DND-41 (cell line): ENCODE measurements around the gene CCDC51.

Experiments
- ATAC-seq: fragments of 200-7000 bp; cut with Tn5 transposase; 3 replicates; pipeline ENCODE4 v1.9.1; 2021; ENCODE audit warnings: low read depth; ENCODE audit not compliant: insufficient read depth
- DNase-seq: peaks from one replicate; pipeline ENCODE4 v3.0.0-alpha.2; 2020
- H2AFZ ChIP-seq: 2 replicates; pipeline ENCODE4 v1.6.0; 2012; ENCODE audit warnings: low read depth, low read length
- H3K27ac ChIP-seq: 2 replicates; pipeline ENCODE4 v1.5.1; 2012; ENCODE audit warnings: low read length, inconsistent platforms
- H3K27me3 ChIP-seq: fragments of 200-600 bp; sonication (generic); 2 replicates; pipeline ENCODE4 v1.6.0; 2012; ENCODE audit warnings: low read length, mild to moderate bottlenecking, inconsistent platforms; ENCODE audit not compliant: insufficient read depth, poor library complexity
- H3K36me3 ChIP-seq: 2 replicates; pipeline ENCODE4 v1.5.1; 2012; ENCODE audit warnings: low read length, inconsistent platforms; ENCODE audit not compliant: insufficient read depth
- H3K4me1 ChIP-seq: 2 replicates; pipeline ENCODE4 v1.5.1; 2012; ENCODE audit warnings: mild to moderate bottlenecking, low read length; ENCODE audit not compliant: insufficient read depth
- H3K4me2 ChIP-seq: 2 replicates; pipeline ENCODE4 v1.6.0; 2012; ENCODE audit warnings: mild to moderate bottlenecking, moderate library complexity, low read length, inconsistent platforms; ENCODE audit not compliant: insufficient read depth
- H3K4me3 ChIP-seq, 2 experiments: fragments of 200-600 bp in 1 of 2; shearing (Covaris generic) in 1 of 2; 2 replicates each; pipeline ENCODE4 v1.5.1; 2012 to 2016; ENCODE audit warnings: inconsistent platforms in 2 of 2, low read length in 2 of 2, mild to moderate bottlenecking in 2 of 2, low read depth in 1 of 2, moderate library complexity in 1 of 2
- H3K79me2 ChIP-seq: 2 replicates; pipeline ENCODE4 v1.6.0; 2012; ENCODE audit warnings: low read length, inconsistent platforms; ENCODE audit not compliant: insufficient read depth
- H3K9ac ChIP-seq: 2 replicates; pipeline ENCODE4 v1.6.0; 2012; ENCODE audit warnings: low read depth, mild to moderate bottlenecking, inconsistent platforms, low read length, moderate library complexity
- H3K9me3 ChIP-seq: 2 replicates; pipeline ENCODE4 v1.5.1; 2012; ENCODE audit warnings: low read length, moderate library complexity, mild to moderate bottlenecking, inconsistent platforms; ENCODE audit not compliant: insufficient read depth, severe bottlenecking
- H4K20me1 ChIP-seq: 2 replicates; pipeline ENCODE4 v1.6.0; 2012; ENCODE audit warnings: low read length; ENCODE audit not compliant: insufficient read depth
- CTCF ChIP-seq: IDR thresholded peaks from 2 replicates; pipeline ENCODE4 v1.5.1; 2012; ENCODE audit warnings: borderline replicate concordance, low read length, moderate library complexity, mild to moderate bottlenecking; ENCODE audit not compliant: poor library complexity, severe bottlenecking; ENCODE audit errors: extremely low read depth
- EZH2 ChIP-seq: IDR thresholded peaks from 3 replicates; pipeline ENCODE4 v1.6.1; 2012; ENCODE audit warnings: borderline replicate concordance, low read depth, mild to moderate bottlenecking, moderate library complexity, low read length, inconsistent platforms; ENCODE audit not compliant: severe bottlenecking

The CCDC51 gene

DNA sequence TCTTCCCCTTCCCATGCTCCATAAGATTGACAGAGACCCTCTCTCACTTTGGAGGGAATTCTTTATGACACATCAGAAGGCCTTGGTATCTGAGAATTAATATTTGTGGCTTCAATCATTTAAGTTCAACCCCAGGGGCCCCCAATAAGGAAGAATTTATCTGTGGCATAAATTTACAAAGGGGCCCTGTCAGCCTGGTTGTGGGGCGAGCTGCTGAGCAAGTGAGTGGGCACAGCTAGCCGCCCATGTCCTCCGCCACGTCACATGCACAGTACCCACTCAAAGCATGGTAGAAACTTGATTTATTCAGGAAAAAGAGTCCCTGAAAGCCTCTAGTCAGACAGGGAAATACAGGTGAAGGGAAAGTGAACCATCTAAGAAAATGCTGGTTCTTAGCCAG is 23.4 kb downstream of the CCDC51 start:
- H3K36me3 ChIP-seq: no peaks in the 10 kb centered on the region

GRCh38 chr3:48416091-48416505 is 23.8 kb downstream of the CCDC51 start:
- ATAC-seq: no peak
- Histone ChIP-seq H2AFZ (no peak overlapping the region), H3K4me3 (no peak overlapping the region), H3K27me3 (no peaks in the 10 kb centered on the region), H3K9ac (no peak overlapping the region), H3K36me3 (no peaks in the 10 kb centered on the region), H4K20me1 (0 out of 2 replicates have a peak, but pooled peaks cover 5% of the 10 kb centered on the region), H3K4me2 (no peak overlapping the region), H3K9me3 (no peaks in the 10 kb centered on the region), H3K4me1 (no peaks in the 10 kb centered on the region), H3K79me2 (no peaks in the 10 kb centered on the region), H3K27ac (no peak overlapping the region)
- DNase-seq: no peak
- TF ChIP-seq CTCF (no peak), EZH2 (no peak)

More for the DNA sequence above, 23.4 kb downstream of the CCDC51 start:
- ATAC-seq (no peak), DNase-seq (no peak)
- no peak overlapping the region for H3K4me2 ChIP-seq
- H3K27me3 ChIP-seq: no peaks in the 10 kb centered on the region
- H3K9ac ChIP-seq: no peak overlapping the region
- no peak overlapping the region for H2AFZ ChIP-seq
- H3K27ac ChIP-seq: no peak overlapping the region
- 0 out of 2 replicates have a peak, but pooled peaks cover 5% of the 10 kb centered on the region for H4K20me1 ChIP-seq
- no peaks in the 10 kb centered on the region for H3K4me1 ChIP-seq
- TF ChIP-seq CTCF (no peak), EZH2 (no peak)
- no peaks in the 10 kb centered on the region for H3K79me2 ChIP-seq
- H3K4me3 ChIP-seq: no peak overlapping the region
- no peaks in the 10 kb centered on the region for H3K9me3 ChIP-seq

- no peak overlapping the region for H3K4me2 ChIP-seq
- H3K79me2 ChIP-seq: no peaks in the 10 kb centered on the region
- no peaks in the 10 kb centered on the region for H3K4me1 ChIP-seq
- no peak overlapping the region for H3K9ac ChIP-seq
- H3K36me3 ChIP-seq: no peaks in the 10 kb centered on the region
- TF ChIP-seq EZH2 (no peak), CTCF (peak; percentile 27)
- H4K20me1 ChIP-seq: 0 out of 2 replicates have a peak, but pooled peaks cover 5% of the 10 kb centered on the region
- ATAC-seq (no peak), DNase-seq (no peak)
- H3K27me3 ChIP-seq: no peaks in the 10 kb centered on the region
- no peak overlapping the region for H3K27ac ChIP-seq
- no peak overlapping the region for H2AFZ ChIP-seq
- H3K9me3 ChIP-seq: no peaks in the 10 kb centered on the region
- H3K4me3 ChIP-seq: no peak overlapping the region
These were observed 24.5 kb downstream of the CCDC51 start for GRCh38 chr3:48415251-48415953.
